Tibial artery (tissue), 4 donors: ENCODE measurements around the gene FAF2.
"Not testable (repeated sequence)": the region's sequence is repeated elsewhere in the genome, so short reads cannot be mapped to it uniquely, and the experiment has no call there.

ENCODE experiments used
- DNase-seq, 2 donors: peaks; one replicate each; pipeline ENCODE4 v3.0.0-alpha.2; 2019
- H3K27ac ChIP-seq, 2 donors: fragments of 200-600 bp; sonication (generic) in 1 of 2; 1 replicate in 1 of 2; 2 replicates in 1 of 2; pipeline ENCODE4 v1.5.1; 2018 to 2019; ENCODE audit warnings: mild to moderate bottlenecking in 1 of 2
- H3K27me3 ChIP-seq, 2 donors: fragments of 200-600 bp; sonication (generic) in 1 of 2; one replicate each; pipeline versions ENCODE4 v1.5.1 to v1.6.0; 2016 to 2019
- H3K36me3 ChIP-seq, 3 donors: fragments of 200-600 bp; sonication (generic) in 2 of 3; one replicate each; pipeline ENCODE4 v1.5.1; 2016 to 2019; ENCODE audit warnings: mild to moderate bottlenecking in 2 of 3
- H3K4me1 ChIP-seq, 4 donors: fragments of 200-600 bp; sonication (generic) in 2 of 4; 1 replicate in 3 of 4; 2 replicates in 1 of 4; pipeline ENCODE4 v1.5.1; 2016 to 2019
- H3K4me3 ChIP-seq, 2 donors: fragments of 200-600 bp; sonication (generic) in 1 of 2; 1 replicate in 1 of 2; 2 replicates in 1 of 2; pipeline ENCODE4 v1.5.1; 2018 to 2019; ENCODE audit warnings: mild to moderate bottlenecking in 2 of 2
- H3K9me3 ChIP-seq, 3 donors: fragments of 200-600 bp; sonication (generic) in 1 of 3; one replicate each; pipeline ENCODE4 v1.5.1; 2016 to 2019
- intact Hi-C: fragments of 100-400 bp; cut with DNase I; formaldehyde crosslinking; loops from one replicate; pipeline ENCODE4 v1.15.0; 2023; ENCODE audit warnings: low total_unique reads
- TF ChIP-seq, protein P1 (sequence below), 2 experiments: fragments of 200-600 bp in 1 of 2; fragments of 450-650 bp in 1 of 2; IDR thresholded peaks; one replicate each; pipeline ENCODE4 v1.5.1; 2017 to 2019; ENCODE audit warnings: antibody characterized with exemption in 2 of 2, mild to moderate bottlenecking in 1 of 2, moderate library complexity in 1 of 2

The FAF2 gene

DNA sequence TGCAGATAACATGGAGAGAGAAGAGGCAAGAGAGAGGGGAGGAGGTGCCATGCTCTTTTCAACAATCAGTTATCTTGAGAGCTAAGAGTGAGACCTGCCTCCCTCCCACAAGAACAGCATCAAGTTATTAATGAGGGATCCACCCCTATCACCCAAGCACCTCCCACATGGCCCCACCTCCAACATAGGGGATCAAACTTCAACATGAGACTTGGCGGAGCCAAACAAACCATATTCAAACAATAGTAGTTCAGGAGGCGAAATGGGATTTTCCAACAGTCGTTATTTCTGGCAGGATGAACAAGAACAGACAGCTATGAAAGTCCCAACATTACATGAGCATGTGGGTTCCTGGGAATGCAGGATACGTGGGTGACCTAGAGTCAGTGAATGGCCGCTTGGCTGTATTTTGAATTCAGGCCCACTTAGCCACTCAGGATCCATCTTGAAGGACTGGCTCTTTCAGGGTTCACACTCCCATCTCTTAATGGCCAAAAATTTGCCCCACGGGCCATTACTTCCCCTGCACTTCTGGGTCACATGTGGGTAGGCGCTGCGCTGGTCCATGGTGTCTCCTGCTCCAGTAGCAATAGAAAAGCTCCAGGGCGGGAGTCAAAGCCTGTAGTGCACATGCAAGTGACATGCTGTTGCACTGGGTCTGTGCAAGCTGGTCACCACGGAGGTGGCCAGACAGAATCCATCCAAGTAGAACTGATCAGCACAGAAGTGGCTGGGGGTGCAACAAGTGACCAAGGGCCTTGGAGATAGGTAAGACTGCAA, 7.1 kb upstream of the FAF2 start:
- DNase-seq: no peak
- TF ChIP-seq, protein P1, sequence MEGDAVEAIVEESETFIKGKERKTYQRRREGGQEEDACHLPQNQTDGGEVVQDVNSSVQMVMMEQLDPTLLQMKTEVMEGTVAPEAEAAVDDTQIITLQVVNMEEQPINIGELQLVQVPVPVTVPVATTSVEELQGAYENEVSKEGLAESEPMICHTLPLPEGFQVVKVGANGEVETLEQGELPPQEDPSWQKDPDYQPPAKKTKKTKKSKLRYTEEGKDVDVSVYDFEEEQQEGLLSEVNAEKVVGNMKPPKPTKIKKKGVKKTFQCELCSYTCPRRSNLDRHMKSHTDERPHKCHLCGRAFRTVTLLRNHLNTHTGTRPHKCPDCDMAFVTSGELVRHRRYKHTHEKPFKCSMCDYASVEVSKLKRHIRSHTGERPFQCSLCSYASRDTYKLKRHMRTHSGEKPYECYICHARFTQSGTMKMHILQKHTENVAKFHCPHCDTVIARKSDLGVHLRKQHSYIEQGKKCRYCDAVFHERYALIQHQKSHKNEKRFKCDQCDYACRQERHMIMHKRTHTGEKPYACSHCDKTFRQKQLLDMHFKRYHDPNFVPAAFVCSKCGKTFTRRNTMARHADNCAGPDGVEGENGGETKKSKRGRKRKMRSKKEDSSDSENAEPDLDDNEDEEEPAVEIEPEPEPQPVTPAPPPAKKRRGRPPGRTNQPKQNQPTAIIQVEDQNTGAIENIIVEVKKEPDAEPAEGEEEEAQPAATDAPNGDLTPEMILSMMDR (IDR thresholded peaks at IDR 0.05): no peak
- intact Hi-C loops: no loop called here
- Histone ChIP-seq H3K27ac (no peak overlapping the region), H3K36me3 (no peaks in the 10 kb centered on the region), H3K9me3 (no peaks in the 10 kb centered on the region), H3K4me1 (peaks cover 0 to 8% (median 0%) of the 10 kb centered on the region in 4 donors), H3K27me3 (peaks cover 0 to 36% of the 10 kb centered on the region in 2 donors), H3K4me3 (no peak overlapping the region)

DNA sequence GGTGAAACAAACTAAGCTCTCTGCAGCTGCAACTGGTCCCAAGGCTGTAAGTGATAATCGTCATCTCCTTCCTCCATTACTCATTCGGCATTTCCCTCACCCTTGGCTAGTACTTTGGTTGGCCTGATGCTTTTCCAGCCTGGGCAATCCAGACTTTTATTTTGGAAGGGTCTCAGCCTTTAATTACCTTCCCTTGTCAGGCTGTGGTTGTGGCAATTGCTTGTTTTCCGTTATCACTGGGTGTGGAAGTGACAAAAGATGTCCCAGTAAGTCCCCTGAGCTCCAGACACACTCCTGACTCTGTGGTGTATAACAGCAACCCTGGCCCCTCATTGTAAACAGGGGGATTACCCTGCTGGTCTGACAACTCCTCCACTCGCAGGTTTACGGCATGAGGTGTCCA, 6.3 kb upstream of the FAF2 start:
- Histone ChIP-seq H3K27me3 (peaks cover 0 to 36% of the 10 kb centered on the region in 2 donors), H3K4me1 (peaks cover 0 to 8% (median 3%) of the 10 kb centered on the region in 4 donors), H3K27ac (no peak overlapping the region), H3K4me3 (no peak overlapping the region), H3K36me3 (no peaks in the 10 kb centered on the region), H3K9me3 (no peaks in the 10 kb centered on the region)
- no peak for DNase-seq
- intact Hi-C loops: no loop called here
- TF ChIP-seq, protein P1 (IDR thresholded peaks at IDR 0.05): no peak

DNA sequence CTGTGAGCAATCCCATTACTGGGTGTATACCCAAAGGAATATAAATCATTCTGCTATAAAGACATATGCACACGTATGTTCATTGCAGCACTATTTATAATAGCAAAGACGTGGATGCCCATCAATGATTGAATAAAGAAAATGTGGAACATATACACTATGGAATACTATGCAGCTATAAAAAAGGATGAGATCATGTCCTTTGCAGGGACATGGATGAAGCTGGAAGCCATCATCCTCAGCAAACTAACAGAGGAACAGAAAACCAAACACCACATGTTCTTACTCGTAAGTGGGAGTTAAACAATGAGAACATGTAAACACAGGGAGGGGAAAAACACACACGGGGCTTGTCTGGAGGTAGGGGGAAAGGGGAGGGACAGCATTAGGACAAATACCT, 5.3 kb upstream of the FAF2 start:
- intact Hi-C loops, H3K27ac ChIP-seq, H3K36me3 ChIP-seq: not testable (repeated sequence)

DNA sequence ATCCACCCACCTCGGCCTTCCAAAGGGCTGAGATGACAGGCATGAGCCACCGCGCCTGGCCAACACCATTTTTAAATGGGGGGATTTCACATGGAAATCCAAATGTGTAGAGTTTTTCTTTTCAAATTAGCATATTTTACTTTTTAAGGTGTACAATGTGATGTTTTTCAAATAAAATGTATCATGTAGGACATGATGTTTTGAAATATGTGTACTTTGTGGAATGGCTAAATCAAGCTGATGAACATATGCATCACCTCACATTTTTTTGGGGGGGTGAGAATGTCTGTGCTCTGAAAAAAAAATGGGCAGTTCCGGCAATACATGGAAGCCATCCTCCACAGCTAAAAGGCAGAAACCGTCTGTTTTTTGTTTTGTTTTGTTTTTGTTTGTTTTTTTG, 3.4 kb upstream of the FAF2 start:
- intact Hi-C loops: loop anchor here (5.0 kb wide), 1 partner anchor 93 kb away; the partner anchor contains the start of gene RNF44
- TF ChIP-seq, protein P1 (IDR thresholded peaks at IDR 0.05): no peak
- no peak for DNase-seq

More for the DNA sequence above, 5.3 kb upstream of the FAF2 start:
- not testable (repeated sequence) for H3K4me3 ChIP-seq, DNase-seq, H3K4me1 ChIP-seq, H3K9me3 ChIP-seq
- H3K27me3 ChIP-seq: peaks cover 0 to 35% of the 10 kb centered on the region in 2 donors

DNA sequence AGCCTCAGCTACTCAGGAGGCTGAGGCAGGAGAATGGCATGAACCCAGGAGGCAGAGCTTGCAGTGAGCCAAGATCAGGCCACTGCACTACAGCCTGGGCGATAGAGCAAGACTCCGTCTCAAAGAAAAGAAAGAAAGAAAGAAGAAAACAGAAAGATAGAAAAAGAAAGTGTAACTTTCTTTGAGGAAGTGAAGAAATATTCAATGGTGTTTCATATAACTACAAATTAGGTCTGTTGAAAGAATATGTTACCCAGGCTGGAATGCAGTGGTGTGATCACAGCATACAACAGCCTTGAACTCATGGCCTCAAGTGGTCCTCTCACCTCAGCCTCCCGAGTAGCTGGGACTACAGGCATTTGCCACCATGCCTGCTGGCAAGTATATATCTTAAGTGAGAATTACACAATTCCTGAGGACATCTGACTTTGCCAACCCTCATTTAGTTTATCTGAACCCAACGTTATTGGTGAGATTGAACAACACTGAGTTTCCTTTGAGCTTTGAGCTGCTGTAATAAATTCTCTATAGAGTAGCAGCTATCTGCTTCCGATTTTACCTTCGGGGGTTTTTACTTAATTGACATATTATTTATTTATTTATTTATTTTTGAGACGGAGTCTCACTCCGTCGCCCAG, 2.0 kb upstream of the FAF2 start:
- TF ChIP-seq, protein P1 (IDR thresholded peaks at IDR 0.05): no peak
- Histone ChIP-seq H3K9me3 (no peaks in the 10 kb centered on the region), H3K36me3 (no peaks in the 10 kb centered on the region), H3K27ac (no peak overlapping the region), H3K4me1 (peaks cover 0 to 31% (median 18%) of the 10 kb centered on the region in 4 donors), H3K4me3 (no peak overlapping the region), H3K27me3 (peaks cover 0 to 7% of the 10 kb centered on the region in 2 donors)
- DNase-seq: no peak
- intact Hi-C loops: loop anchor here (5.0 kb wide), 1 partner anchor 91 kb away; the partner anchor contains the start of gene RNF44

More for the DNA sequence above, 3.4 kb upstream of the FAF2 start:
- no peaks in the 10 kb centered on the region for H3K9me3 ChIP-seq
- no peak overlapping the region for H3K4me3 ChIP-seq
- H3K27ac ChIP-seq: no peak overlapping the region
- peaks cover 0 to 19% of the 10 kb centered on the region in 2 donors for H3K27me3 ChIP-seq
- H3K4me1 ChIP-seq: peaks cover 0 to 19% (median 15%) of the 10 kb centered on the region in 4 donors
- no peaks in the 10 kb centered on the region for H3K36me3 ChIP-seq
